H1 (cell line): ENCODE results near the gene SYT13. TPM values are rescaled to one million over a fixed set of nuclear protein-coding genes. Genes with fewer than 3 reads are reported as not detected.

Source experiments
- CTCF ChIA-PET: fragments of 300-600 bp; sonication (Branson Sonifier 250); formaldehyde crosslinking; loops from one replicate; lab custom pipeline; 2021; ENCODE audit not compliant: partially characterized antibody; lab: Charles Lee
- POLR2A ChIA-PET: fragments of 300-600 bp; sonication (Branson Sonifier 250); formaldehyde crosslinking; loops from one replicate; lab custom pipeline; 2021; ENCODE audit warnings: inconsistent platforms; ENCODE audit not compliant: partially characterized antibody; lab: Charles Lee
- DNase-seq, 2 experiments: peaks; one replicate each; pipeline versions ENCODE4 v3.0.0 to v3.0.0-alpha.2; 2010 to 2022; ENCODE audit warnings: low spot score in 2 of 2, low read depth in 1 of 2, mixed read lengths in 1 of 2
- FAIRE-seq: peaks from 2 replicates; lab custom pipeline; 2011; peaks lifted over from hg19 to GRCh38; lab: Jason Lieb, UNC
- H2AFZ ChIP-seq: 2 replicates; pipeline ENCODE4 v1.8.1; 2012; ENCODE audit warnings: low read length, inconsistent platforms
- H2AK5ac ChIP-seq: 2 replicates; pipeline ENCODE4 v1.6.1; 2013; ENCODE audit warnings: low read depth, low read length
- H2BK120ac ChIP-seq: replicated peaks from 2 replicates; pipeline ENCODE3; 2013; ENCODE audit warnings: low read depth, low read length, inconsistent platforms
- H2BK12ac ChIP-seq: 2 replicates; pipeline ENCODE4 v1.6.1; 2013; ENCODE audit warnings: low read depth, low read length
- H2BK15ac ChIP-seq: 2 replicates; pipeline ENCODE4 v1.6.1; 2013; ENCODE audit warnings: low read length
- H2BK20ac ChIP-seq: 2 replicates; pipeline ENCODE4 v1.6.1; 2013; ENCODE audit warnings: low read length
- H2BK5ac ChIP-seq: 2 replicates; pipeline ENCODE4 v1.6.1; 2013; ENCODE audit warnings: low read depth, low read length
- H3K14ac ChIP-seq: 2 replicates; pipeline ENCODE4 v1.6.1; 2013; ENCODE audit warnings: inconsistent platforms; ENCODE audit not compliant: insufficient read length
- H3K18ac ChIP-seq: 2 replicates; pipeline ENCODE4 v1.6.1; 2013; ENCODE audit warnings: low read length; ENCODE audit errors: extremely low read depth
- H3K23ac ChIP-seq: 2 replicates; pipeline ENCODE4 v1.6.1; 2013; ENCODE audit warnings: inconsistent platforms; ENCODE audit not compliant: insufficient read length
- H3K23me2 ChIP-seq: 2 replicates; pipeline ENCODE4 v1.6.1; 2013; ENCODE audit warnings: low read depth, low read length
- H3K27ac ChIP-seq: 2 replicates; pipeline ENCODE4 v1.6.1; 2011; ENCODE audit warnings: low read depth, low read length, inconsistent platforms
- H3K27me3 ChIP-seq, 4 experiments: replicated peaks in 1 of 4; 1 replicate in 1 of 4; 2 replicates in 3 of 4; pipeline versions ENCODE4 v1.6.1 to v1.8.1; 2011 to 2013; ENCODE audit warnings: low read length in 3 of 4, mild to moderate bottlenecking in 3 of 4, inconsistent platforms in 2 of 4, mixed read lengths in 2 of 4, moderate library complexity in 1 of 4; ENCODE audit not compliant: control insufficient read depth in 3 of 4, insufficient read depth in 3 of 4; ENCODE audit errors: extremely low read depth in 1 of 4
- H3K36me3 ChIP-seq, 4 experiments: 2 replicates each; pipeline versions ENCODE4 v1.6.1 to v1.8.1; 2011 to 2013; ENCODE audit warnings: mild to moderate bottlenecking in 4 of 4, low read length in 3 of 4, moderate library complexity in 2 of 4, control low read depth in 1 of 4, inconsistent platforms in 1 of 4; ENCODE audit not compliant: insufficient read depth in 4 of 4, control insufficient read depth in 2 of 4
- H3K4ac ChIP-seq: replicated peaks from 2 replicates; pipeline ENCODE3; 2013; ENCODE audit warnings: low read length, low read depth, mixed read lengths, inconsistent platforms; ENCODE audit not compliant: insufficient read length
- H3K4me1 ChIP-seq, 4 experiments: replicated peaks in 1 of 4; 1 replicate in 1 of 4; 2 replicates in 3 of 4; pipeline versions ENCODE4 v1.6.1 to v1.8.1; 2011 to 2013; ENCODE audit warnings: low read length in 3 of 4, inconsistent platforms in 2 of 4, mixed read lengths in 1 of 4; ENCODE audit not compliant: insufficient read depth in 4 of 4, control insufficient read depth in 3 of 4
- H3K4me2 ChIP-seq, 2 experiments: 2 replicates each; pipeline versions ENCODE4 v1.6.1 to v1.8.1; 2011 to 2013; ENCODE audit warnings: low read depth in 2 of 2, low read length in 2 of 2, control low read depth in 1 of 2, inconsistent platforms in 1 of 2, mild to moderate bottlenecking in 1 of 2; ENCODE audit not compliant: insufficient read depth in 1 of 2
- H3K4me3 ChIP-seq, 4 experiments: fragments of 200-600, 300-600 bp in 1 of 4; sonication (generic), shearing (Covaris generic), sonication (Bioruptor Twin) in 1 of 4; 2 replicates each; pipeline versions ENCODE4 v1.5.1 to v1.8.1; 2011 to 2016; ENCODE audit warnings: low read length in 4 of 4, low read depth in 3 of 4, control low read depth in 2 of 4, inconsistent platforms in 2 of 4, mild to moderate bottlenecking in 2 of 4, mixed read lengths in 1 of 4, moderate library complexity in 1 of 4; ENCODE audit not compliant: insufficient read depth in 2 of 4; ENCODE audit errors: extremely low read depth in 1 of 4
- H3K56ac ChIP-seq: replicated peaks from 2 replicates; pipeline ENCODE3; 2013; ENCODE audit warnings: low read depth, mild to moderate bottlenecking, mixed read lengths, low read length, inconsistent platforms; ENCODE audit not compliant: insufficient read length
- H3K79me1 ChIP-seq: 2 replicates; pipeline ENCODE4 v1.6.1; 2013; ENCODE audit warnings: low read depth, low read length, control low read depth
- H3K79me2 ChIP-seq, 2 experiments: 2 replicates each; pipeline versions ENCODE4 v1.6.1 to v1.8.1; 2012 to 2013; ENCODE audit warnings: low read length in 2 of 2, mild to moderate bottlenecking in 2 of 2, inconsistent platforms in 1 of 2; ENCODE audit not compliant: insufficient read depth in 2 of 2, control insufficient read depth in 1 of 2
- H3K9ac ChIP-seq, 4 experiments: replicated peaks in 1 of 4; 1 replicate in 1 of 4; 2 replicates in 3 of 4; pipeline versions ENCODE4 v1.6.1 to v1.8.1; 2011 to 2013; ENCODE audit warnings: low read depth in 3 of 4, low read length in 3 of 4, control low read depth in 2 of 4, mild to moderate bottlenecking in 2 of 4, moderate library complexity in 2 of 4, inconsistent platforms in 1 of 4; ENCODE audit errors: extremely low read depth in 1 of 4
- H3K9me3 ChIP-seq, 2 experiments: 2 replicates each; pipeline versions ENCODE4 v1.6.1 to v1.8.1; 2012 to 2013; ENCODE audit warnings: mild to moderate bottlenecking in 2 of 2, moderate library complexity in 2 of 2, control low read depth in 1 of 2, inconsistent platforms in 1 of 2, low read depth in 1 of 2, low read length in 1 of 2, mixed read lengths in 1 of 2; ENCODE audit not compliant: insufficient read depth in 2 of 2
- H4K20me1 ChIP-seq, 2 experiments: replicated peaks in 1 of 2; 2 replicates each; pipeline versions ENCODE3 to v1.8.1; 2011 to 2013; ENCODE audit warnings: inconsistent platforms in 2 of 2, low read length in 2 of 2, mild to moderate bottlenecking in 1 of 2; ENCODE audit not compliant: insufficient read depth in 2 of 2, control insufficient read depth in 1 of 2
- H4K5ac ChIP-seq: 2 replicates; pipeline ENCODE4 v1.6.1; 2013; ENCODE audit warnings: low read length, low read depth, mixed read lengths, inconsistent platforms; ENCODE audit not compliant: insufficient read length
- H4K8ac ChIP-seq: 2 replicates; pipeline ENCODE4 v1.8.0; 2013; ENCODE audit warnings: mild to moderate bottlenecking, moderate library complexity, low read length, inconsistent platforms; ENCODE audit not compliant: insufficient read depth; ENCODE audit errors: extremely low read depth
- H4K91ac ChIP-seq: replicated peaks from 2 replicates; pipeline ENCODE3; 2013; ENCODE audit warnings: low read length, mixed read lengths, inconsistent platforms; ENCODE audit not compliant: insufficient read length
- BRCA1 ChIP-seq: IDR thresholded peaks from 2 replicates; pipeline ENCODE4 v1.6.1; 2012; ENCODE audit warnings: low read depth, low read length, improper control_type of control experiment
- CTBP2 ChIP-seq: IDR thresholded peaks from 2 replicates; pipeline ENCODE4 v1.7.0; 2011; ENCODE audit warnings: borderline replicate concordance, mild to moderate bottlenecking, moderate library complexity, mixed read lengths, low read length; ENCODE audit not compliant: insufficient read depth, insufficient read length
- EZH2 ChIP-seq: fragments of 200-600 bp; sonication (generic); IDR thresholded peaks from 2 replicates; pipeline ENCODE4 v1.7.1; 2012; ENCODE audit warnings: low read depth, mild to moderate bottlenecking, moderate library complexity, low read length, inconsistent platforms; ENCODE audit not compliant: severe bottlenecking
- KDM4A ChIP-seq: IDR thresholded peaks from one replicate; pipeline ENCODE4 v1.7.1; 2012; ENCODE audit warnings: low read depth, mild to moderate bottlenecking, moderate library complexity, low read length, inconsistent platforms; ENCODE audit not compliant: severe bottlenecking
- POU5F1 ChIP-seq: IDR thresholded peaks from 2 replicates; pipeline ENCODE4 v1.6.1; 2011; ENCODE audit warnings: low read depth, mild to moderate bottlenecking, low read length, moderate library complexity
- RAD21 ChIP-seq, 2 experiments: IDR thresholded peaks in 1 of 2; conservative IDR thresholded peaks in 1 of 2; 2 replicates each; pipeline ENCODE4 v1.6.1; 2011; ENCODE audit warnings: low read depth in 2 of 2, low read length in 2 of 2, improper control_type of control experiment in 1 of 2, inconsistent platforms in 1 of 2, mild to moderate bottlenecking in 1 of 2, moderate library complexity in 1 of 2
- RFX5 ChIP-seq: IDR thresholded peaks from 2 replicates; pipeline ENCODE4 v1.6.1; 2011; ENCODE audit warnings: low read depth, low read length, improper control_type of control experiment, borderline replicate concordance
- RXRA ChIP-seq: IDR thresholded peaks from 2 replicates; pipeline ENCODE4 v1.6.1; 2011; ENCODE audit warnings: low read depth, mild to moderate bottlenecking, low read length, moderate library complexity; ENCODE audit not compliant: insufficient read depth
- SP1 ChIP-seq: IDR thresholded peaks from 2 replicates; pipeline ENCODE4 v1.6.1; 2011; ENCODE audit warnings: low read depth, low read length
- SUZ12 ChIP-seq: fragments of 200-600 bp; sonication (generic); IDR thresholded peaks from 2 replicates; pipeline ENCODE4 v1.6.1; 2012; ENCODE audit warnings: mild to moderate bottlenecking, inconsistent platforms, low read length, moderate library complexity, mixed read lengths
- TBP ChIP-seq: IDR thresholded peaks from 2 replicates; pipeline ENCODE4 v1.6.1; 2011; ENCODE audit warnings: low read depth, low read length, improper control_type of control experiment
- TEAD4 ChIP-seq: IDR thresholded peaks from 2 replicates; pipeline ENCODE4 v1.6.1; 2012; ENCODE audit warnings: low read depth, low read length, inconsistent platforms, mixed read lengths
- WGBS, 2 experiments: shearing (Covaris generic) in 1 of 2; methylation state at CpG; one replicate each; pipeline versions ENCODE4 v1.1.6 to v1.1.7; 2013 to 2015; ENCODE audit warnings: low lambda C conversion rate in 2 of 2, mixed read lengths in 2 of 2, inconsistent platforms in 1 of 2, low coverage in 1 of 2, missing lambda C conversion rate in 1 of 2; ENCODE audit not compliant: insufficient replicate concordance in 2 of 2, insufficient coverage in 1 of 2, insufficient read length in 1 of 2; ENCODE audit errors: extremely low coverage in 1 of 2, missing lambda C conversion rate in 1 of 2; 5-methylcytosine and 5-hydroxymethylcytosine counted together
- polyA plus RNA-seq, 7 experiments: library from polyadenylated mRNA; depleted of rRNA in 3 of 7; stranded (reverse) in 5 of 7; unstranded in 2 of 7; fragments of >200 nt in 5 of 7; fragments of 200-250 nt in 2 of 7; gene quantifications; 1 replicate in 5 of 7; 2 replicates in 1 of 7; 4 replicates in 1 of 7; pipeline versions ENCODE4 v1.2.1 to v1.2.3, GENCODE V29; 2011 to 2013; ENCODE audit warnings: missing spikeins in 2 of 7, mixed read lengths in 2 of 7
- total RNA-seq: library from RNA; stranded (reverse); fragmentation: NEBNext Ultra II Directional; extraction: Animal tissue kit (Norgen Biotek cat#: 25700); gene quantifications from 2 replicates; pipeline ENCODE4 v1.2.1, GENCODE V29; 2021
- TF ChIP-seq, protein P1 (sequence below): IDR thresholded peaks from 2 replicates; pipeline ENCODE4 v1.6.1; 2011; ENCODE audit warnings: low read length, improper control_type of control experiment

The SYT13 gene
- total and polyA plus RNA-seq, 2 of the 8 experiments (the other 6 are each of a cell fraction or from before 2014, with no cell fraction given): 4.8 to 13.2 TPM

DNA sequence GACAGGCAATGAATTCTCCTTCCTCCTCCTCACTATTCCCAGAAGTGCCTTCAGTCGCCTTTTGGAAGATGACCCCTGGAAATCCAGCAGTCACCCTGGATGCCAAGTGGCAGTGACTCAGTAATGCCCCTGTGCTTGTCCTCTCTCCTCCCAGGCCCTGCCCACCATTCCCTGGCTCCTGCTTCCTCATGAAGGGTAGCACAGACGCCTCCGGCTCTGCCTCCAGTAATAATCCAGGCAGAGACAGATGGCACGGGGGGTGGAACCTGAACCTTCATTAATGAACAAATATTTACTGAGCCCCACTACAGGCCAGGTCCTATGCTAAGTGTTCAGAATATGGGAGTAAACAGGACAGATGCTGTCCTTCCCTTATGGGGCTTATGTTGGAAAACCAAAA is 23.2 kb downstream of the SYT13 start:
- no peak overlapping the region for H2BK5ac ChIP-seq
- no peak overlapping the region for H3K23ac ChIP-seq
- H3K9me3 ChIP-seq: no peaks in the 10 kb centered on the region
- H3K4me2 ChIP-seq: no peak overlapping the region
- H4K8ac ChIP-seq: no peak overlapping the region; the same call in 1 of the 2 replicates
- H3K23me2 ChIP-seq: no peaks in the 10 kb centered on the region; the same call in 1 of the 2 replicates
- H3K79me2 ChIP-seq: no peaks in the 10 kb centered on the region
- ChIA-PET POLR2A (no interaction called here), CTCF (interaction anchor here (0.9 to 13.0 kb wide), 5 partner anchors 22 to 152 kb away, joined by 3 to 211 read pairs (median 7); partner anchors contain the start of gene SYT13)
- H2BK120ac ChIP-seq: no peak overlapping the region
- H4K5ac ChIP-seq: no peak overlapping the region
- no peak overlapping the region for H2AFZ ChIP-seq
- no peak overlapping the region for H4K91ac ChIP-seq
- H3K4me3 ChIP-seq: no peak overlapping the region
- H3K4ac ChIP-seq: no peak overlapping the region
- no peak overlapping the region for H2BK20ac ChIP-seq
- no peaks in the 10 kb centered on the region for H3K79me1 ChIP-seq
- H3K4me1 ChIP-seq: peaks cover 0 to 2% (median 0%) of the 10 kb centered on the region in 4 experiments; a peak in 1 of 7 replicates
- FAIRE-seq (no peak), DNase-seq (no peak)
- H3K27ac ChIP-seq: no peak overlapping the region
- H2AK5ac ChIP-seq: no peak overlapping the region
- H2BK12ac ChIP-seq: no peak overlapping the region
- no peaks in the 10 kb centered on the region for H3K36me3 ChIP-seq
- no peak overlapping the region for H2BK15ac ChIP-seq
- no peak overlapping the region for H3K56ac ChIP-seq
- peaks cover 0 to 3% of the 10 kb centered on the region in 2 experiments for H4K20me1 ChIP-seq
- no peak overlapping the region for H3K18ac ChIP-seq
- no peak overlapping the region for H3K14ac ChIP-seq
- H3K9ac ChIP-seq: no peak overlapping the region
- 93% methylated on average over 4 of the region's 4 CpGs; no CpG with 5 or more reads in 1 of the 2 experiments for WGBS, 2 experiments
- H3K27me3 ChIP-seq: peaks cover 0 to 7% (median 0%) of the 10 kb centered on the region in 4 experiments; a peak in 2 of 7 replicates
- TF ChIP-seq RFX5: no peak
- no peak for TF ChIP-seq RAD21 (IDR thresholded peaks at IDR 0.05 in 1 of 2, conservative IDR thresholded peaks at IDR 0.05 in 1 of 2; ENCODE audit: low read depth in 2 of 2, low read length in 2 of 2)
- TF ChIP-seq BRCA1: no peak
- TF ChIP-seq KDM4A: no peak
- no peak for TF ChIP-seq SUZ12
- TF ChIP-seq EZH2: no peak
- TF ChIP-seq CTBP2: no peak
- no peak for TF ChIP-seq TBP
- TF ChIP-seq POU5F1: no peak
- no peak for TF ChIP-seq SP1
- no peak for TF ChIP-seq RXRA
- no peak for TF ChIP-seq TEAD4
- TF ChIP-seq, protein P1, sequence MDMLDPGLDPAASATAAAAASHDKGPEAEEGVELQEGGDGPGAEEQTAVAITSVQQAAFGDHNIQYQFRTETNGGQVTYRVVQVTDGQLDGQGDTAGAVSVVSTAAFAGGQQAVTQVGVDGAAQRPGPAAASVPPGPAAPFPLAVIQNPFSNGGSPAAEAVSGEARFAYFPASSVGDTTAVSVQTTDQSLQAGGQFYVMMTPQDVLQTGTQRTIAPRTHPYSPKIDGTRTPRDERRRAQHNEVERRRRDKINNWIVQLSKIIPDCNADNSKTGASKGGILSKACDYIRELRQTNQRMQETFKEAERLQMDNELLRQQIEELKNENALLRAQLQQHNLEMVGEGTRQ: no peak
